Keratinocyte (primary cell): ENCODE data around the gene DACT3. TPM values are rescaled to one million over a fixed set of nuclear protein-coding genes. Genes with fewer than 3 reads are reported as not detected.

ENCODE experiments used
- DNase-seq: peaks from one replicate; pipeline ENCODE4 v3.0.0-alpha.2; 2011; ENCODE audit warnings: low read depth, missing footprints, low spot score
- FAIRE-seq: peaks from 2 replicates; lab custom pipeline; 2011; peaks lifted over from hg19 to GRCh38; lab: Jason Lieb, UNC
- H2AFZ ChIP-seq: 2 replicates; pipeline ENCODE4 v1.6.0; 2012; ENCODE audit warnings: low read length, control low read depth, inconsistent platforms; ENCODE audit not compliant: control insufficient read depth
- H3K27ac ChIP-seq: 2 replicates; pipeline ENCODE4 v1.5.1; 2011; ENCODE audit warnings: low read length; ENCODE audit not compliant: control insufficient read depth, insufficient read depth
- H3K27me3 ChIP-seq: 3 replicates; pipeline ENCODE4 v1.6.0; 2011; ENCODE audit warnings: low read length; ENCODE audit not compliant: control insufficient read depth, insufficient read depth; ENCODE audit errors: extremely low read depth
- H3K36me3 ChIP-seq, 2 experiments: 2 replicates in 1 of 2; 3 replicates in 1 of 2; pipeline ENCODE4 v1.5.1; 2011; ENCODE audit warnings: low read length in 2 of 2, mild to moderate bottlenecking in 1 of 2; ENCODE audit not compliant: control insufficient read depth in 2 of 2, insufficient read depth in 2 of 2; ENCODE audit errors: extremely low read depth in 1 of 2
- H3K4me1 ChIP-seq: 3 replicates; pipeline ENCODE4 v1.5.1; 2011; ENCODE audit warnings: low read length; ENCODE audit not compliant: control insufficient read depth, insufficient read depth; ENCODE audit errors: extremely low read depth
- H3K4me2 ChIP-seq: 3 replicates; pipeline ENCODE4 v1.6.0; 2011; ENCODE audit warnings: low read depth, low read length; ENCODE audit not compliant: control insufficient read depth, insufficient read depth; ENCODE audit errors: extremely low read depth
- H3K4me3 ChIP-seq, 3 experiments: fragments of 200-600 bp in 1 of 3; sonication (generic) in 1 of 3; 2 replicates in 2 of 3; 3 replicates in 1 of 3; pipeline ENCODE4 v1.5.1; 2011 to 2016; ENCODE audit warnings: low read length in 3 of 3, mild to moderate bottlenecking in 3 of 3, control low read depth in 2 of 3, inconsistent platforms in 1 of 3, low read depth in 1 of 3, mixed read lengths in 1 of 3, mixed run types in 1 of 3, moderate library complexity in 1 of 3; ENCODE audit not compliant: control insufficient read depth in 2 of 3, insufficient read depth in 2 of 3; ENCODE audit errors: extremely low read depth in 1 of 3
- H3K79me2 ChIP-seq: 2 replicates; pipeline ENCODE4 v1.6.0; 2012; ENCODE audit warnings: low read length; ENCODE audit not compliant: control insufficient read depth, insufficient read depth
- H3K9ac ChIP-seq: 3 replicates; pipeline ENCODE4 v1.6.0; 2011; ENCODE audit warnings: low read length; ENCODE audit not compliant: control insufficient read depth, insufficient read depth; ENCODE audit errors: extremely low read depth
- H3K9me1 ChIP-seq: 3 replicates; pipeline ENCODE4 v1.6.0; 2011; ENCODE audit warnings: low read length; ENCODE audit not compliant: control insufficient read depth, insufficient read depth; ENCODE audit errors: extremely low read depth
- H3K9me3 ChIP-seq: 2 replicates; pipeline ENCODE4 v1.5.1; 2012; ENCODE audit warnings: low read depth, low read length; ENCODE audit not compliant: control insufficient read depth
- H4K20me1 ChIP-seq: 3 replicates; pipeline ENCODE4 v1.6.0; 2011; ENCODE audit warnings: low read length; ENCODE audit not compliant: control insufficient read depth, insufficient read depth; ENCODE audit errors: extremely low read depth
- CTCF ChIP-seq, 3 experiments: IDR thresholded peaks in 1 of 3; conservative IDR thresholded peaks in 1 of 3; optimal IDR thresholded peaks in 1 of 3; 2 replicates in 2 of 3; 3 replicates in 1 of 3; pipeline versions ENCODE3 to v1.5.1; 2011; ENCODE audit warnings: low read length in 3 of 3, mild to moderate bottlenecking in 3 of 3, moderate library complexity in 2 of 3, control low read depth in 1 of 3, inconsistent platforms in 1 of 3; ENCODE audit not compliant: insufficient read depth in 2 of 3; ENCODE audit errors: extremely low read depth in 1 of 3
- EZH2 ChIP-seq: IDR thresholded peaks from one replicate; pipeline ENCODE4 v1.6.1; 2012; ENCODE audit warnings: inconsistent platforms, mild to moderate bottlenecking, low read length, moderate library complexity
- dilution Hi-C: fragments of 300-500 bp; cut with MboI; formaldehyde crosslinking; loops from one replicate; pipeline ENCODE4 v1.7.0; 2020; ENCODE audit warnings: low sequenced_read_pairs; ENCODE audit not compliant: extremely low pct_ligation_motif_present
- polyA plus RNA-seq, 5 experiments: library from polyadenylated mRNA; depleted of rRNA in 3 of 5; stranded (reverse) in 3 of 5; stranded (forward) in 1 of 5; unstranded in 1 of 5; fragments of >200 nt; gene quantifications; 1 replicate in 1 of 5; 2 replicates in 3 of 5; 3 replicates in 1 of 5; pipeline versions ENCODE4 v1.2.1 to v1.2.3, GENCODE V29; 2011 to 2012; ENCODE audit warnings: missing spikeins in 2 of 5, low read depth in 1 of 5, low replicate concordance in 1 of 5

The DACT3 gene
- polyA plus RNA-seq, 1 donor (not counting 4 experiments of a cell fraction or from before 2014, with no cell fraction given), result 0.04 TPM

GRCh38 chr19:46631481-46631880 lies 29.5 kb downstream of the DACT3 start:
- Histone ChIP-seq H3K9ac (no peak overlapping the region), H3K79me2 (no peaks in the 10 kb centered on the region), H2AFZ (no peak overlapping the region), H3K4me2 (peak overlapping the region; percentile 25), H3K36me3 (no peaks in the 10 kb centered on the region), H4K20me1 (no peaks in the 10 kb centered on the region), H3K4me3 (no peak overlapping the region), H3K9me1 (no peaks in the 10 kb centered on the region), H3K27ac (no peak overlapping the region), H3K27me3 (peaks cover 28% of the 10 kb centered on the region), H3K4me1 (peaks cover 18% of the 10 kb centered on the region), H3K9me3 (no peaks in the 10 kb centered on the region)
- FAIRE-seq, result no peak
- DNase-seq, result no peak
- TF ChIP-seq EZH2 (no peak), CTCF (optimal IDR thresholded peaks at IDR 0.05 in 1 of 3, IDR thresholded peaks at IDR 0.05 in 1 of 3, conservative IDR thresholded peaks at IDR 0.05 in 1 of 3; ENCODE audit: extremely low read depth in 1 of 3, insufficient read depth in 2 of 3, low read length in 3 of 3) (no peak)
- dilution Hi-C loops, result no loop called here

GRCh38 chr19:46630586-46631205 lies 30.3 kb downstream of the DACT3 start:
- Histone ChIP-seq H3K79me2 (no peaks in the 10 kb centered on the region), H3K4me1 (peaks cover 18% of the 10 kb centered on the region), H3K4me3 (no peak overlapping the region), H3K4me2 (peak overlapping the region; percentile 25), H3K27me3 (peaks cover 20% of the 10 kb centered on the region), H3K27ac (no peak overlapping the region), H2AFZ (peak overlapping the region; percentile 56), H4K20me1 (no peaks in the 10 kb centered on the region), H3K36me3 (no peaks in the 10 kb centered on the region), H3K9me1 (no peaks in the 10 kb centered on the region), H3K9me3 (no peaks in the 10 kb centered on the region), H3K9ac (no peak overlapping the region)
- TF ChIP-seq EZH2, result no peak
- TF ChIP-seq CTCF (optimal IDR thresholded peaks at IDR 0.05 in 1 of 3, IDR thresholded peaks at IDR 0.05 in 1 of 3, conservative IDR thresholded peaks at IDR 0.05 in 1 of 3; ENCODE audit: extremely low read depth in 1 of 3, insufficient read depth in 2 of 3, low read length in 3 of 3), result no peak
- dilution Hi-C loops, result no loop called here
- DNase-seq (no peak), FAIRE-seq (peak; percentile 52)
